ENCODE results near the gene ABCA9.

DNA sequence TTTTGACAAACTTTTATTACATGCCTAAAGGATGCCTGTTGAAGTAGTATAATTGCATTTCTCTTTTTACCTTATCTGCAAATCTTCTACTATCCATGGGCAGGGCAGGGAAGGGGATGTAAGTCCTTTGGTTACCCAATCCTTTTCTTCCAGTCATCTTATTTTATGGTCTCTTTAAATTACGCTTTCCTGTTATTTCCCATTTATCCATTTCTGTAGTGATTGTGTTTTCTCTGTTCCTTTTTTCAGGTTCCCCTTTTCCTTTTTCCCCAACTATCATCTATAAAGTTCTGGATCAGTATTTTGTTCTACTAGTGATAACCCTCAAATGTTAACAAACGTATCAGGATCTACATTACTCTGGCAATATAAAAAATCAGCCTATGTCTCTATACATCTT, 3.3 kb upstream of the ABCA9 start:
- TF ChIP-seq EZH2 (IDR thresholded peaks at IDR 0.05; ENCODE audit: insufficient read depth, poor library complexity, severe bottlenecking) (no peak), EZH2phosphoT487 (IDR thresholded peaks at IDR 0.05; ENCODE audit: insufficient read depth, low read depth) (no peak)

Data from GM23248 (cell line).